Measurements from ENCODE around the gene GSTT4.
"Not testable (repeated sequence)": the region's sequence is repeated elsewhere in the genome, so short reads cannot be mapped to it uniquely, and the experiment has no call there.

GSTT4 gene

GRCh38 chr22:24006207-24006913, 1.1 kb upstream of the GSTT4 start:
- H3K36me3 ChIP-seq (ENCODE audit: control insufficient read depth, insufficient read depth, low read length, severe bottlenecking): no peaks in the 10 kb centered on the region
- H3K9ac ChIP-seq (ENCODE audit: low read length): no peak overlapping the region
- DNase-seq (ENCODE audit: low read depth): no peak
- no peaks in the 10 kb centered on the region for H3K27me3 ChIP-seq (replicated peaks; ENCODE audit: control insufficient read depth, insufficient read depth, low read length)
- no peak overlapping the region for H3K4me3 ChIP-seq (ENCODE audit: low read length)
- H3K9me3 ChIP-seq (ENCODE audit: control insufficient read depth, low read length): no peaks in the 10 kb centered on the region
- H3K4me1 ChIP-seq (ENCODE audit: control insufficient read depth, insufficient read depth, low read length): peaks cover 4% of the 10 kb centered on the region

- peaks cover 4% of the 10 kb centered on the region for H3K4me1 ChIP-seq (ENCODE audit: control insufficient read depth, insufficient read depth, low read length)
- no peak for DNase-seq (ENCODE audit: low read depth)
- no peaks in the 10 kb centered on the region for H3K9me3 ChIP-seq (ENCODE audit: control insufficient read depth, low read length)
- no peaks in the 10 kb centered on the region for H3K36me3 ChIP-seq (ENCODE audit: control insufficient read depth, insufficient read depth, low read length, severe bottlenecking)
- H3K27me3 ChIP-seq (replicated peaks; ENCODE audit: control insufficient read depth, insufficient read depth, low read length): no peaks in the 10 kb centered on the region
- H3K4me3 ChIP-seq (ENCODE audit: low read length): no peak overlapping the region
- no peak overlapping the region for H3K9ac ChIP-seq (ENCODE audit: low read length)
Observed at GRCh38 chr22:24003887-24004286, 1.4 kb downstream of the GSTT4 start.

DNA sequence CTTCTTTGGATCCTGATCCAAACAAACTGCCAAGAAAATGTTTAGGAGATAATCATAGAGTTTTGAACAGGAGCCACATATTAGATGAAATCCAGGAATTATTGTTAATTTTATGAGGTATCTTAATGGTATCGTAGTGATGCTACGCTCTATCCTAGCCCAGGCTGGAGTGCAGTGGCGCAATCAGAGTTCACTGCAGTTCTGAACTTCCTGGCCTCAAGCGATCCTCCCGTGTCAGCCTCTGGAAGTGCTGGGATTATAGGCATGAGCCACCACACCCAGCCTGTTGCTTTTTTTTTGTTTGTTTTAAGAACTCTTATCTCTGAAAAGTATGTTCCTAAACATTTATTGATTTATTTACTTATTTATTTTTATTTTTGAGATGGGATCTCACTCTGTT, 2.4 kb downstream of the GSTT4 start:
- no peak overlapping the region for H3K4me3 ChIP-seq (ENCODE audit: low read length)
- H3K36me3 ChIP-seq (ENCODE audit: control insufficient read depth, insufficient read depth, low read length, severe bottlenecking): no peaks in the 10 kb centered on the region
- no peaks in the 10 kb centered on the region for H3K9me3 ChIP-seq (ENCODE audit: control insufficient read depth, low read length)
- no peak for DNase-seq (ENCODE audit: low read depth)
- peaks cover 4% of the 10 kb centered on the region for H3K4me1 ChIP-seq (ENCODE audit: control insufficient read depth, insufficient read depth, low read length)
- H3K9ac ChIP-seq (ENCODE audit: low read length): no peak overlapping the region
- H3K27me3 ChIP-seq (replicated peaks; ENCODE audit: control insufficient read depth, insufficient read depth, low read length): no peaks in the 10 kb centered on the region

GRCh38 chr22:24002272-24002671, 3.0 kb downstream of the GSTT4 start:
- no peaks in the 10 kb centered on the region for H3K27me3 ChIP-seq (replicated peaks; ENCODE audit: control insufficient read depth, insufficient read depth, low read length)
- no peak overlapping the region for H3K4me3 ChIP-seq (ENCODE audit: low read length)
- no peaks in the 10 kb centered on the region for H3K36me3 ChIP-seq (ENCODE audit: control insufficient read depth, insufficient read depth, low read length, severe bottlenecking)
- H3K9ac ChIP-seq (ENCODE audit: low read length): no peak overlapping the region
- DNase-seq (ENCODE audit: low read depth): no peak
- peaks cover 4% of the 10 kb centered on the region for H3K4me1 ChIP-seq (ENCODE audit: control insufficient read depth, insufficient read depth, low read length)
- H3K9me3 ChIP-seq (ENCODE audit: control insufficient read depth, low read length): no peaks in the 10 kb centered on the region

DNA sequence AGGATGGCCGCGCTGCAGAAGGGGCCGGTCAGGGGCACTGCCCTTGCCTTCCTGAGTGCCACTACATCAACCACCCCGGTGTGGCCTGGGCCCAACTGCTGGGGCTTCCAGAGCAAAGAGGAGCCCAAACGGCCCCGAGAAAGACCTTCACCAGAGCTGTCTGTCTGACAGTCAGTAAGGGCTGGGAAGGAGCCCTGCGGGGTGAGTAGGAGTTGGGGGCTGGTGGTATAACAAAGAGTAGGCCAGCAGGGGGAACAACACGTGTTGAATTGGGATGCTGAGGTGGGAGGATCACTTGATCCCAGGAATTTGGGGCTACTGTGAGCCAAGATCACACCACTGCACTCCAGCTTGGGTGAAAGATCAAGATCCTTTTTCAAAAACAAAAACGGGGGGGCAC, 3.9 kb downstream of the GSTT4 start:
- H3K9me3 ChIP-seq (ENCODE audit: control insufficient read depth, low read length): no peaks in the 10 kb centered on the region
- H3K4me1 ChIP-seq (ENCODE audit: control insufficient read depth, insufficient read depth, low read length): peaks cover 4% of the 10 kb centered on the region
- no peak for DNase-seq (ENCODE audit: low read depth)
- H3K27me3 ChIP-seq (replicated peaks; ENCODE audit: control insufficient read depth, insufficient read depth, low read length): no peaks in the 10 kb centered on the region
- no peak overlapping the region for H3K9ac ChIP-seq (ENCODE audit: low read length)
- H3K4me3 ChIP-seq (ENCODE audit: low read length): no peak overlapping the region
- no peaks in the 10 kb centered on the region for H3K36me3 ChIP-seq (ENCODE audit: control insufficient read depth, insufficient read depth, low read length, severe bottlenecking)

- not testable (repeated sequence) for H3K9ac ChIP-seq (ENCODE audit: low read length); H3K36me3 ChIP-seq (ENCODE audit: control insufficient read depth, insufficient read depth, low read length, severe bottlenecking); H3K9me3 ChIP-seq (ENCODE audit: control insufficient read depth, low read length); H3K27me3 ChIP-seq (replicated peaks; ENCODE audit: control insufficient read depth, insufficient read depth, low read length); H3K4me1 ChIP-seq (ENCODE audit: control insufficient read depth, insufficient read depth, low read length); H3K4me3 ChIP-seq (ENCODE audit: low read length); DNase-seq (ENCODE audit: low read depth)
Observed at GRCh38 chr22:23999779-24000178, 5.5 kb downstream of the GSTT4 start.

DNA sequence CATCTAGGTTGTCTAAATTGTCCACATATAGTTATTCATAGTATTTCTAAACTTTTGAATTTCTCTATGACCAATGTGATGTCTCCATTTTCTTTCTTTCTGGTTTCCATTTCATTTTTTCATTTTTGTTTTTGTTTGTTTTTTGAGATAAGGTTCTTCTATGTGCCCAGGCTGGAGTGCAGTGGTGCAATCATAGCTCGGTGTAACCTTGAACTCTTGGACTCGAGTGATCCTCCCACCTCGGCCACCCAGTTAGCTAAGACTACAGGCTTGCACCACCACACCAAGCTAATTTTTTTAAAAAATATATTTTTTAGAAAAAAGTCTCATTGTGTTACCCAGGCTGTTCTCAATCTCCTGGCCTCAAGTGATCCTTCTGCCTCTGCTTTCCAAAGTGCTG, 8.2 kb downstream of the GSTT4 start:
- no peaks in the 10 kb centered on the region for H3K9me3 ChIP-seq (ENCODE audit: control insufficient read depth, low read length)
- H3K9ac ChIP-seq (ENCODE audit: low read length): no peak overlapping the region
- no peak for DNase-seq (ENCODE audit: low read depth)
- no peaks in the 10 kb centered on the region for H3K36me3 ChIP-seq (ENCODE audit: control insufficient read depth, insufficient read depth, low read length, severe bottlenecking)
- H3K27me3 ChIP-seq (replicated peaks; ENCODE audit: control insufficient read depth, insufficient read depth, low read length): no peaks in the 10 kb centered on the region
- H3K4me1 ChIP-seq (ENCODE audit: control insufficient read depth, insufficient read depth, low read length): no peaks in the 10 kb centered on the region
- no peak overlapping the region for H3K4me3 ChIP-seq (ENCODE audit: low read length)

GRCh38 chr22:23993581-23994177, 11.6 kb downstream of the GSTT4 start:
- DNase-seq (ENCODE audit: low read depth); H3K9me3 ChIP-seq (ENCODE audit: control insufficient read depth, low read length); H3K36me3 ChIP-seq (ENCODE audit: control insufficient read depth, insufficient read depth, low read length, severe bottlenecking); H3K4me3 ChIP-seq (ENCODE audit: low read length); H3K4me1 ChIP-seq (ENCODE audit: control insufficient read depth, insufficient read depth, low read length); H3K9ac ChIP-seq (ENCODE audit: low read length); H3K27me3 ChIP-seq (replicated peaks; ENCODE audit: control insufficient read depth, insufficient read depth, low read length): not testable (repeated sequence)

GRCh38 chr22:23993080-23993479, 12.2 kb downstream of the GSTT4 start:
- H3K9me3 ChIP-seq (ENCODE audit: control insufficient read depth, low read length); DNase-seq (ENCODE audit: low read depth); H3K4me1 ChIP-seq (ENCODE audit: control insufficient read depth, insufficient read depth, low read length): not testable (repeated sequence)

DNA sequence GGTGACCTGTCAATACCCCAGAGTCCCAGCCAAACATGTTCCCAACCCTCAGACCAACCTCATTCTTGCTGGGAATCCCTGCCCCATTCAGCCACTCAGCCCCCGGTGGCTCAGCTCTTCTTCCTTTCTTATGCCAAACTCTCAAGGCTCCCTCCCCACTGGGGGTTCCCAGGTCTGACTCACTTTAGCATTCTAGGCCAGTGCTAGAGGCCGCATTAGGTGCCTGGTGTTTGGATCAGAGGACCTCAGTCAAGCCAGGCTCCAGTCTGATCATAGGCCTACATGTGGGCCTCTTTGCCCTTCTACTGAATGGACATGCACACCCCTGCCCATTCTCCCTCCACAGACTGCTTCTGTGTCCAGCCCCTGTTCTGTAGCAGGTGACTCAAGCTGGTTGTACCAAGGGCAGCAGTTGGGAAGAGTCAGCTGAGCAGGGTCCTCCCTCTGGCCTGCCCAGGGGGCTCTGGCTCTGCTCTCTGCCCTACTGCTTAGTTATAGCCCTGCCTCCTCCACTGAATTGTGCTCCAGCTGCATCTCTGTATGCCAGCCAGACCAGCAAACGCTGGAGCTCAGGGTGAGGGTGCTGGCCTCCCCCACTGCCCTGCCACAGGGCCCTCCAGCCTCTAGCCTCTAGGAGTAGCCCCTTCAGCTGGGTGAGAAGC, 15.5 kb downstream of the GSTT4 start:
- H3K9me3 ChIP-seq (ENCODE audit: control insufficient read depth, low read length); DNase-seq (ENCODE audit: low read depth); H3K27me3 ChIP-seq (replicated peaks; ENCODE audit: control insufficient read depth, insufficient read depth, low read length); H3K9ac ChIP-seq (ENCODE audit: low read length); H3K4me3 ChIP-seq (ENCODE audit: low read length); H3K36me3 ChIP-seq (ENCODE audit: control insufficient read depth, insufficient read depth, low read length, severe bottlenecking); H3K4me1 ChIP-seq (ENCODE audit: control insufficient read depth, insufficient read depth, low read length): not testable (repeated sequence)

More at GRCh38 chr22:23993080-23993479, 12.2 kb downstream of the GSTT4 start:
- H3K9ac ChIP-seq (ENCODE audit: low read length); H3K4me3 ChIP-seq (ENCODE audit: low read length); H3K27me3 ChIP-seq (replicated peaks; ENCODE audit: control insufficient read depth, insufficient read depth, low read length); H3K36me3 ChIP-seq (ENCODE audit: control insufficient read depth, insufficient read depth, low read length, severe bottlenecking): not testable (repeated sequence)

DNA sequence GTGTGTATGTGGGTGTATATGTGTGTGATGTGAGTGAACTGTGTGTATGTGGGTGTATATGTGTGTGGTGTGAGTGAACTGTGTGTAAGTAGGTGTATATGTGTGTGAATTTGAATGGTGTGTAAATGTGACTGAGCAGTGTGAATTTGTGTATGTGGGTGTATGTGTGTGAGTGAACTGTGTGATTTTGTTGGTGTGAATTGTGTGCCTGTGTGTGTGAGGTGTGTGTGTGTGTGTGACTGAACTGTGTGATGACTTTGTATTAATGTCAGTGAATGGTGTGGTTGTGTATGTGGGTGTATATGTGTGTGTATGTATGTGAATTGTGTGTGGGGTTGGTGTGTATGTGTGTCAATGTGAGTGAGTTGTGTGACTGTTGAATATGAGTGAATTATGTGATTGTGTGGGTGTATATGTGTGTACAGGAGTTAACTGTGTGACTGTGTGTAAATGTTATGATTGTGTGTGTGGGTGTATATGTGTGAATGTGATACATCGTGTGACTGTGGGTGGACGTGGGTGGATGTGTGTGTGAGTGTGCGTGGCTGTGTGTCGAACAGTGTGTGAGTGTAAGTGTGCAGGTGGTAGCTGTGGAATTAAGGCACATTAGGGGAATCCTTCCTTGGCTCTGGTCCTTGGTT, 18.6 kb downstream of the GSTT4 start:
- H3K9ac ChIP-seq (ENCODE audit: low read length); H3K9me3 ChIP-seq (ENCODE audit: control insufficient read depth, low read length); DNase-seq (ENCODE audit: low read depth); H3K36me3 ChIP-seq (ENCODE audit: control insufficient read depth, insufficient read depth, low read length, severe bottlenecking); H3K4me1 ChIP-seq (ENCODE audit: control insufficient read depth, insufficient read depth, low read length); H3K4me3 ChIP-seq (ENCODE audit: low read length); H3K27me3 ChIP-seq (replicated peaks; ENCODE audit: control insufficient read depth, insufficient read depth, low read length): not testable (repeated sequence)

All from adipocyte (in vitro differentiated cells).